ENCODE results near the gene ZDHHC9.

ZDHHC9 gene

GRCh38 chrX:129802863-129803262 is 40.8 kb downstream of the ZDHHC9 start:
- no peak overlapping the region for H3K4me3 ChIP-seq (ENCODE audit: control insufficient read depth, low read depth, low read length)
- TF ChIP-seq, protein P1, sequence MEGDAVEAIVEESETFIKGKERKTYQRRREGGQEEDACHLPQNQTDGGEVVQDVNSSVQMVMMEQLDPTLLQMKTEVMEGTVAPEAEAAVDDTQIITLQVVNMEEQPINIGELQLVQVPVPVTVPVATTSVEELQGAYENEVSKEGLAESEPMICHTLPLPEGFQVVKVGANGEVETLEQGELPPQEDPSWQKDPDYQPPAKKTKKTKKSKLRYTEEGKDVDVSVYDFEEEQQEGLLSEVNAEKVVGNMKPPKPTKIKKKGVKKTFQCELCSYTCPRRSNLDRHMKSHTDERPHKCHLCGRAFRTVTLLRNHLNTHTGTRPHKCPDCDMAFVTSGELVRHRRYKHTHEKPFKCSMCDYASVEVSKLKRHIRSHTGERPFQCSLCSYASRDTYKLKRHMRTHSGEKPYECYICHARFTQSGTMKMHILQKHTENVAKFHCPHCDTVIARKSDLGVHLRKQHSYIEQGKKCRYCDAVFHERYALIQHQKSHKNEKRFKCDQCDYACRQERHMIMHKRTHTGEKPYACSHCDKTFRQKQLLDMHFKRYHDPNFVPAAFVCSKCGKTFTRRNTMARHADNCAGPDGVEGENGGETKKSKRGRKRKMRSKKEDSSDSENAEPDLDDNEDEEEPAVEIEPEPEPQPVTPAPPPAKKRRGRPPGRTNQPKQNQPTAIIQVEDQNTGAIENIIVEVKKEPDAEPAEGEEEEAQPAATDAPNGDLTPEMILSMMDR (conservative IDR thresholded peaks at IDR 0.05; ENCODE audit: control insufficient read depth, insufficient read depth, low read depth, low read length), result no peak
- no peak for DNase-seq (ENCODE audit: low read depth)

- DNase-seq (ENCODE audit: low read depth), result no peak
- H3K4me3 ChIP-seq (ENCODE audit: control insufficient read depth, low read depth, low read length), result no peak overlapping the region
- TF ChIP-seq, protein P1 (conservative IDR thresholded peaks at IDR 0.05; ENCODE audit: control insufficient read depth, insufficient read depth, low read depth, low read length), result no peak
Observed at GRCh38 chrX:129800186-129800585, 43.5 kb downstream of the ZDHHC9 start.

GRCh38 chrX:129798888-129799287 is 44.8 kb downstream of the ZDHHC9 start:
- H3K4me3 ChIP-seq (ENCODE audit: control insufficient read depth, low read depth, low read length), result no peak overlapping the region
- DNase-seq (ENCODE audit: low read depth), result no peak
- TF ChIP-seq, protein P1 (conservative IDR thresholded peaks at IDR 0.05; ENCODE audit: control insufficient read depth, insufficient read depth, low read depth, low read length), result no peak

DNA sequence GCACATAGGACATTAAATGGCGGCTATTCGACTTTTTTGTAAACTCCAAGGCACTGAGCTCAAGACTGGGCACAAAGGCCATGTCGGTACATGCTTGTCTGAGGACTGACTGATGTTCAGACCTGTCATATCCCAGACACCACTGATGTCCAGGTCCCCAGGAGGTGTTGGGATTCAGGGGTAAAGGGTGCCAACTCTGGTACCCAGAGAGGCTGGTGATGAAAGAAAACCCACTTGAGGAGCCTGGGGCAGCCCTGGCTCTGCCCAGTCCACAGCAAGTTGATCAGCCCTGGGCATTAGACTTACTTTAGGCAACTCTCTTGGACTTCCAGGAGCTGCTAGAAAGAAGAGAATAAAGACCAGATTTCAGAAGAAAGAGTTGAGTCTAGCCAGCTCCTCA is 45.2 kb downstream of the ZDHHC9 start:
- DNase-seq (ENCODE audit: low read depth), result no peak
- TF ChIP-seq, protein P1 (conservative IDR thresholded peaks at IDR 0.05; ENCODE audit: control insufficient read depth, insufficient read depth, low read depth, low read length), result no peak
- no peak overlapping the region for H3K4me3 ChIP-seq (ENCODE audit: control insufficient read depth, low read depth, low read length)

GRCh38 chrX:129797251-129797906 is 46.3 kb downstream of the ZDHHC9 start:
- no peak for DNase-seq (ENCODE audit: low read depth)
- TF ChIP-seq, protein P1 (conservative IDR thresholded peaks at IDR 0.05; ENCODE audit: control insufficient read depth, insufficient read depth, low read depth, low read length), result no peak
- H3K4me3 ChIP-seq (ENCODE audit: control insufficient read depth, low read depth, low read length), result no peak overlapping the region

DNA sequence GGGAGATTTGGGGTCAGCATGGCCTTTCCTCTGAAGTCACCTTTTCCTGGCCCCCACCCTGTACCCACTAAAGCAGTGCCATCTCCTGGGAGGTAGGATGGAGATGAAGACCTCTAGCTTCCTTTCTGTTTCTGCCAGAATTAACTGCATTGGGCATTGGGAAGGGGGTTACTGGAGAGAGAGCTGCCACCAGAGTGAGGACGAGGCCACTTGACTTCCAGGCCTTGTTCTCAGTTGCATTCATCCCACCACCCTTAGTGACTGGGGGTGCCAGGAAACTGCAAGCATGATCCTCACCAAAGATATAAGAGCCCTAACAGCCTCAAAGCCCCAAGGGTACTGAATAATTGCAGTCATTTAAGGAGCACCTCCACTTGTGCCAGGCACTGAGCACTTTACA is 48.1 kb downstream of the ZDHHC9 start:
- TF ChIP-seq, protein P1 (conservative IDR thresholded peaks at IDR 0.05; ENCODE audit: control insufficient read depth, insufficient read depth, low read depth, low read length), result no peak
- DNase-seq (ENCODE audit: low read depth), result no peak
- no peak overlapping the region for H3K4me3 ChIP-seq (ENCODE audit: control insufficient read depth, low read depth, low read length)

All from fibroblast of mammary gland (primary cell).